Measurements from ENCODE around the gene PYROXD2.

The PYROXD2 gene

GRCh38 chr10:98402931-98403718, 11.9 kb downstream of the PYROXD2 start:
- Histone ChIP-seq H3K4me1 (peaks cover 3% of the 10 kb centered on the region), H3K9me3 (no peaks in the 10 kb centered on the region), H3K27me3 (no peaks in the 10 kb centered on the region), H3K36me3 (no peaks in the 10 kb centered on the region), H3K4me3 (ENCODE audit: low read depth, low read length) (no peak overlapping the region)
- no peak for DNase-seq
- no peak for TF ChIP-seq CTCF (IDR thresholded peaks at IDR 0.05; ENCODE audit: low read depth, low read length)

- H3K36me3 ChIP-seq = no peaks in the 10 kb centered on the region
- H3K9me3 ChIP-seq = no peaks in the 10 kb centered on the region
- no peaks in the 10 kb centered on the region for H3K27me3 ChIP-seq
- TF ChIP-seq CTCF (IDR thresholded peaks at IDR 0.05; ENCODE audit: low read depth, low read length) = no peak
- no peak overlapping the region for H3K4me3 ChIP-seq (ENCODE audit: low read depth, low read length)
- DNase-seq = no peak
- H3K4me1 ChIP-seq = peaks cover 3% of the 10 kb centered on the region
These were observed 12.5 kb downstream of the PYROXD2 start for GRCh38 chr10:98402478-98402877.

GRCh38 chr10:98400482-98400881, 14.5 kb downstream of the PYROXD2 start:
- Histone ChIP-seq H3K4me3 (ENCODE audit: low read depth, low read length) (no peak overlapping the region), H3K36me3 (no peaks in the 10 kb centered on the region), H3K9me3 (no peaks in the 10 kb centered on the region), H3K27me3 (no peaks in the 10 kb centered on the region), H3K4me1 (peaks cover 3% of the 10 kb centered on the region)
- DNase-seq = no peak
- TF ChIP-seq CTCF (IDR thresholded peaks at IDR 0.05; ENCODE audit: low read depth, low read length) = no peak

- no peaks in the 10 kb centered on the region for H3K36me3 ChIP-seq
- no peak for DNase-seq
- no peaks in the 10 kb centered on the region for H3K27me3 ChIP-seq
- no peaks in the 10 kb centered on the region for H3K9me3 ChIP-seq
- TF ChIP-seq CTCF (IDR thresholded peaks at IDR 0.05; ENCODE audit: low read depth, low read length) = no peak
- no peak overlapping the region for H3K4me3 ChIP-seq (ENCODE audit: low read depth, low read length)
- H3K4me1 ChIP-seq = peaks cover 3% of the 10 kb centered on the region
These were observed 15.2 kb downstream of the PYROXD2 start for GRCh38 chr10:98399784-98400183.

GRCh38 chr10:98397089-98397600, 17.8 kb downstream of the PYROXD2 start:
- H3K36me3 ChIP-seq = no peaks in the 10 kb centered on the region
- no peaks in the 10 kb centered on the region for H3K27me3 ChIP-seq
- no peak for TF ChIP-seq CTCF (IDR thresholded peaks at IDR 0.05; ENCODE audit: low read depth, low read length)
- H3K4me1 ChIP-seq = peaks cover 3% of the 10 kb centered on the region; the same call in 1 of the 2 replicates
- no peak for DNase-seq
- H3K4me3 ChIP-seq (ENCODE audit: low read depth, low read length) = no peak overlapping the region
- no peaks in the 10 kb centered on the region for H3K9me3 ChIP-seq
